HEK293 (cell line): Measurements from ENCODE around the gene PLXNA2.

Source experiments
- KLF17 ChIP-seq: fragments of 450-650 bp; formaldehyde crosslinking; IDR thresholded peaks from 2 replicates; pipeline ENCODE4 v1.5.1; 2016; ENCODE audit warnings: missing biosample characterization, missing genetic modification characterization
- TF ChIP-seq, protein P1 (sequence below): fragments of 450-650 bp; formaldehyde crosslinking; IDR thresholded peaks from 2 replicates; pipeline ENCODE4 v1.5.1; 2016; ENCODE audit warnings: missing biosample characterization, missing genetic modification characterization
- TF ChIP-seq, protein P2 (sequence below): fragments of 450-650 bp; formaldehyde crosslinking; IDR thresholded peaks from 2 replicates; pipeline ENCODE4 v1.5.1; 2016; ENCODE audit warnings: missing biosample characterization, missing genetic modification characterization, low read depth

- TF ChIP-seq, protein P1, sequence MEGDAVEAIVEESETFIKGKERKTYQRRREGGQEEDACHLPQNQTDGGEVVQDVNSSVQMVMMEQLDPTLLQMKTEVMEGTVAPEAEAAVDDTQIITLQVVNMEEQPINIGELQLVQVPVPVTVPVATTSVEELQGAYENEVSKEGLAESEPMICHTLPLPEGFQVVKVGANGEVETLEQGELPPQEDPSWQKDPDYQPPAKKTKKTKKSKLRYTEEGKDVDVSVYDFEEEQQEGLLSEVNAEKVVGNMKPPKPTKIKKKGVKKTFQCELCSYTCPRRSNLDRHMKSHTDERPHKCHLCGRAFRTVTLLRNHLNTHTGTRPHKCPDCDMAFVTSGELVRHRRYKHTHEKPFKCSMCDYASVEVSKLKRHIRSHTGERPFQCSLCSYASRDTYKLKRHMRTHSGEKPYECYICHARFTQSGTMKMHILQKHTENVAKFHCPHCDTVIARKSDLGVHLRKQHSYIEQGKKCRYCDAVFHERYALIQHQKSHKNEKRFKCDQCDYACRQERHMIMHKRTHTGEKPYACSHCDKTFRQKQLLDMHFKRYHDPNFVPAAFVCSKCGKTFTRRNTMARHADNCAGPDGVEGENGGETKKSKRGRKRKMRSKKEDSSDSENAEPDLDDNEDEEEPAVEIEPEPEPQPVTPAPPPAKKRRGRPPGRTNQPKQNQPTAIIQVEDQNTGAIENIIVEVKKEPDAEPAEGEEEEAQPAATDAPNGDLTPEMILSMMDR (tag by site-specific recombination): no peak
- TF ChIP-seq KLF17 (tag by site-specific recombination): no peak
- TF ChIP-seq, protein P2, sequence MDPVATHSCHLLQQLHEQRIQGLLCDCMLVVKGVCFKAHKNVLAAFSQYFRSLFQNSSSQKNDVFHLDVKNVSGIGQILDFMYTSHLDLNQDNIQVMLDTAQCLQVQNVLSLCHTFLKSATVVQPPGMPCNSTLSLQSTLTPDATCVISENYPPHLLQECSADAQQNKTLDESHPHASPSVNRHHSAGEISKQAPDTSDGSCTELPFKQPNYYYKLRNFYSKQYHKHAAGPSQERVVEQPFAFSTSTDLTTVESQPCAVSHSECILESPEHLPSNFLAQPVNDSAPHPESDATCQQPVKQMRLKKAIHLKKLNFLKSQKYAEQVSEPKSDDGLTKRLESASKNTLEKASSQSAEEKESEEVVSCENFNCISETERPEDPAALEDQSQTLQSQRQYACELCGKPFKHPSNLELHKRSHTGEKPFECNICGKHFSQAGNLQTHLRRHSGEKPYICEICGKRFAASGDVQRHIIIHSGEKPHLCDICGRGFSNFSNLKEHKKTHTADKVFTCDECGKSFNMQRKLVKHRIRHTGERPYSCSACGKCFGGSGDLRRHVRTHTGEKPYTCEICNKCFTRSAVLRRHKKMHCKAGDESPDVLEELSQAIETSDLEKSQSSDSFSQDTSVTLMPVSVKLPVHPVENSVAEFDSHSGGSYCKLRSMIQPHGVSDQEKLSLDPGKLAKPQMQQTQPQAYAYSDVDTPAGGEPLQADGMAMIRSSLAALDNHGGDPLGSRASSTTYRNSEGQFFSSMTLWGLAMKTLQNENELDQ (tag by site-specific recombination): no peak
Measured at GRCh38 chr1:208238710-208239472, 5.3 kb downstream of the PLXNA2 start.
